Thymus (tissue), 11 donors: ENCODE data around the gene NAP1L1. TPM values are rescaled to one million over a fixed set of nuclear protein-coding genes. Genes with fewer than 3 reads are reported as not detected.

Experiments used
- DNase-seq, 9 donors: peaks; one replicate each; pipeline ENCODE4 v3.0.0-alpha.2; 2013; ENCODE audit warnings: low spot score in 9 of 9, low read depth in 6 of 9, missing footprints in 1 of 9
- H3K27ac ChIP-seq, 2 donors: one replicate each; pipeline ENCODE4 v1.5.1; 2013; ENCODE audit warnings: control low read depth in 1 of 2, low read depth in 1 of 2, low read length in 1 of 2, mild to moderate bottlenecking in 1 of 2, moderate library complexity in 1 of 2
- H3K27me3 ChIP-seq, 2 donors: one replicate each; pipeline ENCODE4 v1.5.1; 2013; ENCODE audit warnings: low read length in 1 of 2; ENCODE audit not compliant: control insufficient read depth in 2 of 2, insufficient read depth in 1 of 2
- H3K36me3 ChIP-seq, 2 donors: one replicate each; pipeline ENCODE4 v1.5.1; 2013; ENCODE audit warnings: low read length in 1 of 2, mild to moderate bottlenecking in 1 of 2, moderate library complexity in 1 of 2; ENCODE audit not compliant: control insufficient read depth in 2 of 2, insufficient read depth in 2 of 2
- H3K4me1 ChIP-seq, 2 donors: one replicate each; pipeline ENCODE4 v1.5.1; 2013; ENCODE audit warnings: low read length in 2 of 2; ENCODE audit not compliant: control insufficient read depth in 2 of 2, insufficient read depth in 2 of 2
- H3K4me3 ChIP-seq, 2 donors: one replicate each; pipeline ENCODE4 v1.5.1; 2013; ENCODE audit warnings: low read length in 2 of 2, control low read depth in 1 of 2, mild to moderate bottlenecking in 1 of 2
- H3K9me3 ChIP-seq, 2 donors: one replicate each; pipeline ENCODE4 v1.5.1; 2013; ENCODE audit warnings: low read length in 1 of 2, mild to moderate bottlenecking in 1 of 2; ENCODE audit not compliant: control insufficient read depth in 2 of 2, insufficient read depth in 1 of 2
- WGBS: extraction: QIAGEN DNeasy Blood & Tissue Kit; methylation state at CpG from one replicate; pipeline ENCODE4 v1.1.7; 2013; 5-methylcytosine and 5-hydroxymethylcytosine counted together
- polyA plus RNA-seq: library from polyadenylated mRNA; stranded (reverse); fragments of 200-250 nt; gene quantifications from one replicate; pipeline ENCODE4 v1.2.3, GENCODE V29; 2013
- total RNA-seq: library from RNA; stranded (reverse); fragments of 120-200 nt; gene quantifications from one replicate; pipeline ENCODE4 v1.2.4, GENCODE V29; 2013
- donor health status: healthy.

NAP1L1 gene
- total and polyA plus RNA-seq, 2 donors: 284 to 548 TPM

GRCh38 chr12:76029982-76030340 is 54.5 kb downstream of the NAP1L1 start:
- Histone ChIP-seq H3K4me1 (peaks cover 3 to 24% of the 10 kb centered on the region in 2 donors), H3K36me3 (no peaks in the 10 kb centered on the region), H3K4me3 (peak overlapping the region; percentile 56 to 59), H3K27me3 (peaks cover 7 to 66% of the 10 kb centered on the region in 2 donors), H3K9me3 (no peaks in the 10 kb centered on the region), H3K27ac (peak overlapping the region in 1 of 2 donors; percentile 43)
- DNase-seq: peak in 2 of 9 donors; percentile 4 to 20
- WGBS: 6% methylated on average over 22 of the region's 22 CpGs

DNA sequence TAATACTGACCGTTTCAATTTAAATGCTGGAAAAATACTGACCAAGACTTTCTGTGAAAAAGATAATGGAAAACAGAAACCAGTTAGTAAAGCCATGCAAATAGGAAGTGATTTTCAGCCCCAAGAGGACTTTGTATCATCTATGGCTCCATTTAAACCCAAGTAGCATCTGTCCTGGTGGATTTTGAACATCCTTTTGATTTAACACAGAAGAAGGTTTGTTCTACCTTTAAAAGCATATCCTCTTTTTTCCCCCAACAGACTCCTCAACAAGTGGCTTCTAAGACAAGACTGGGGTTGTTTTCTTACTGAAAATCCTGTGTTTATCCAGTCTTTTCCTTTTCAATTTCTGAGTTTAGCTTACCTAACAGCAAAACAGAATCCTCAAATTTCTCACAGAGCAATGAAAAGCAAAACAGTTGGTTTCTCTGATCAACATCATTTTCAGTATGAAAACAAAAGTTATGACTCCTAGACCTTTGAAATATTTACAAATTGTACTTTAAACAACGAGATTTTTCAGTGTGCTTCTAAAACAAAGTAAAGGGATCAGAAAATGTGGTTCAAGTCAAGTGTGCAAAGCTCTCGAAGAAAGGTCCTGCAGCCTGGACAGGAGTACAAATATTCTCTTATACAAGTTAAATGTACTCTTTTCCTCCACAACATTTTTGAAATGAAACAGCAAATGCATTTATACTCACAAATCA is 55.8 kb downstream of the NAP1L1 start:
- H3K4me1 ChIP-seq: peaks cover 3 to 24% of the 10 kb centered on the region in 2 donors
- H3K27ac ChIP-seq: no peak overlapping the region
- DNase-seq: no peak

DNA sequence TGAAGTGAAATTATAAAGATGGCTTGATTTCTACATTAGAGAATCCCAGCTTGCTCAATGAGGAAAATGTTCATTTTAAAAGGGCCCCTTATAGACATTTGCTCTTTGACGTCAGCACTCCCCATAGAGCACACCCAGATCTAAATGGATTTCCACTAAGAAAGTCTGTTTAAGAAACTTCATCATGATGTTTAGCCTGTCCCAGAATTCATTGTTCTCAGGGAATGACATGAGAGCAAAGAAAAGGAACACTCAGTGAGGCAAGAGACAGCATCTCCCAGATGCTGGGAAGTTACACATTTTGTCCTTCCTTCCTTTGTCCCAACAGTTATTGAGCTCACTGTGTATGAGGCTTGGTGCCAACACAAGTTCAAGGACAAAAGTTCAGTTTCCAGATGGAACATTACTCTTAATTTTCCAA is 57.8 kb downstream of the NAP1L1 start:
- Histone ChIP-seq H3K36me3 (no peaks in the 10 kb centered on the region), H3K27ac (no peak overlapping the region), H3K4me1 (peaks cover 3 to 14% of the 10 kb centered on the region in 2 donors), H3K4me3 (no peak overlapping the region), H3K27me3 (peaks cover 4 to 46% of the 10 kb centered on the region in 2 donors), H3K9me3 (no peaks in the 10 kb centered on the region)
- no peak for DNase-seq
- WGBS: 94% methylated on average over 1 of the region's 1 CpG

More for the DNA sequence above, 55.8 kb downstream of the NAP1L1 start:
- Histone ChIP-seq H3K4me3 (peak overlapping the region in 1 of 2 donors; percentile 3), H3K27me3 (peaks cover 7 to 62% of the 10 kb centered on the region in 2 donors), H3K36me3 (no peaks in the 10 kb centered on the region), H3K9me3 (no peaks in the 10 kb centered on the region)
- 80% methylated on average over 3 of the region's 3 CpGs for WGBS

GRCh38 chr12:76025601-76026575 is 58.6 kb downstream of the NAP1L1 start:
- Histone ChIP-seq H3K27ac (no peak overlapping the region), H3K27me3 (peaks cover 3 to 38% of the 10 kb centered on the region in 2 donors), H3K9me3 (no peaks in the 10 kb centered on the region), H3K4me3 (no peak overlapping the region), H3K36me3 (no peaks in the 10 kb centered on the region), H3K4me1 (peaks cover 3 to 12% of the 10 kb centered on the region in 2 donors)
- DNase-seq: no peak
- 96% methylated on average over 7 of the region's 7 CpGs for WGBS

- peaks cover 2 to 30% of the 10 kb centered on the region in 2 donors for H3K27me3 ChIP-seq
- no peaks in the 10 kb centered on the region for H3K9me3 ChIP-seq
- H3K36me3 ChIP-seq: no peaks in the 10 kb centered on the region
- H3K4me3 ChIP-seq: no peak overlapping the region
- H3K4me1 ChIP-seq: peaks cover 0 to 10% of the 10 kb centered on the region in 2 donors
- DNase-seq: no peak
- WGBS: 87% methylated on average over 3 of the region's 3 CpGs
- no peak overlapping the region for H3K27ac ChIP-seq
Measured at GRCh38 chr12:76024942-76025600, 59.4 kb downstream of the NAP1L1 start.

- DNase-seq: no peak
- Histone ChIP-seq H3K36me3 (no peaks in the 10 kb centered on the region), H3K27me3 (peaks cover 2 to 22% of the 10 kb centered on the region in 2 donors), H3K9me3 (no peaks in the 10 kb centered on the region), H3K27ac (no peak overlapping the region), H3K4me1 (peaks cover 0 to 6% of the 10 kb centered on the region in 2 donors), H3K4me3 (no peak overlapping the region)
- WGBS: 92% methylated on average over 8 of the region's 8 CpGs
Measured at GRCh38 chr12:76024102-76024781, 60.2 kb downstream of the NAP1L1 start.

DNA sequence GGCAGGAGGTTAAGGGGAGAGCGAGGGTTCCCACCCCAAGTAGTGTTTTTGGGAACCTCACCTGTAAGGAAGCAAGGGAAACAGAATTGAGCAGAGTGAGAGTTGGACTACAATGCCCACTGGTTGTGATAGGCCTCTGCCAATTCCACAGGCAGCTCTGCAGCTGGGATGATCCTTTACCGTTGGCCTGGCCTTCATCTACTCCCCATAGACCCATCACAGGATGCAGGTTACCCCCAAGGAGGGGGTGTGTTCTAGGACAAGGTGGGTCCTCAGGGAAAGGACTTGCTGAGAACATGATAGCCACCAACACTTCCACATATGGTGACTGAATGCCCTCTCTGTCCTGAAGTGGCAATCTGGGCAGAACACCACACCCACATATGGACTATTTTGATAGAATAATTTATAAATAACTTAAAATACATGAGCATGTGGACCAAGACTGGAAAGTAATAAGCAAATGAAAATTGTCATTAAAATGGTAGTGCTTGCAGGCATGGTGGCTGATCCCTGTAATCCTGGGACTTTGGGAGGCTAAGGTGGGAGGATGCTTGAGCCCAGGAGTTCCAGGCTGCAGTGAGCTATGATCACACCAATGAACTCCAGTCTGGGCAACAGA is 61.3 kb downstream of the NAP1L1 start:
- DNase-seq: no peak
- peaks cover 0 to 6% of the 10 kb centered on the region in 2 donors for H3K4me1 ChIP-seq
- H3K27ac ChIP-seq: no peak overlapping the region

GRCh38 chr12:76022506-76022905 is 62.0 kb downstream of the NAP1L1 start:
- Histone ChIP-seq H3K4me3 (no peak overlapping the region), H3K27me3 (peaks cover 0 to 7% of the 10 kb centered on the region in 2 donors), H3K36me3 (no peaks in the 10 kb centered on the region), H3K9me3 (no peaks in the 10 kb centered on the region), H3K4me1 (peaks cover 0 to 6% of the 10 kb centered on the region in 2 donors), H3K27ac (no peak overlapping the region)
- no peak for DNase-seq
- whole genome bisulfite sequencing: 96% methylated on average over 3 of the region's 3 CpGs

More for the DNA sequence above, 61.3 kb downstream of the NAP1L1 start:
- WGBS: 97% methylated on average over 2 of the region's 2 CpGs
- H3K27me3 ChIP-seq: peaks cover under 1 to 11% of the 10 kb centered on the region in 2 donors
- no peaks in the 10 kb centered on the region for H3K9me3 ChIP-seq
- H3K36me3 ChIP-seq: no peaks in the 10 kb centered on the region
- no peak overlapping the region for H3K4me3 ChIP-seq
